Posterior vena cava (tissue), 2 donors: ENCODE data around the gene GRXCR2. TPM values are rescaled to one million over a fixed set of nuclear protein-coding genes. Genes with fewer than 3 reads are reported as not detected.
"Not testable (repeated sequence)": the region's sequence is repeated elsewhere in the genome, so short reads cannot be mapped to it uniquely, and the experiment has no call there.

Experiments used
- DNase-seq: peaks from one replicate; pipeline ENCODE4 v3.0.0-alpha.2; 2020; ENCODE audit warnings: low spot score
- intact Hi-C, 2 donors: fragments of 100-400 bp; cut with DNase I; formaldehyde crosslinking; loops; one replicate each; pipeline versions ENCODE4 v1.14.1 to v1.14.2; 2022 to 2023
- total RNA-seq, 2 donors: library from RNA; stranded (reverse); fragmentation: NEBNext Ultra II Directional; extraction: Animal tissue kit (Norgen Biotek cat#: 25700); gene quantifications; one replicate each; pipeline ENCODE4 v1.2.1, GENCODE V29; 2021
- donor health status: DM: yes; HTN: yes; CAD: no.
- donor health status: DM: yes; HTN: yes; CAD: no.

Gene GRXCR2
- total RNA-seq, 2 donors from 2014 or later: not detected

DNA sequence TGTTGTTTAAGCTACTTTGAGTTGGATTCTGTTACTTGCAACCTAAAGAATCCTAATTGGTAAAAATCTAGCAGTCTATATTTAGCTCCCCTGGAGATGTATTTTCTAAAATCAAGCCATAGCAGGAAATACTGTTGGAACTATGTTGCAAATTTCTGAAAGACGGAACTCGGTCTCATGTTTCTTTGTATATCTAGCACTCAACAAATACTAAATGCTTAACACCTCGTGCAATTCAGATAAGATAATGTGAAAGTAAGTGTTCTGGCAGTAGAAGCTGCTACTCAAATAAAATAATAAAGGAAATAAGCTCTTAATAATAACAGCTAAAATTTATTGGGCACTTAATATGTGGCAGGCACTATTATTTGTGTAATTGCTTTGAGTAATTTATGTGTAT is 26.7 kb downstream of the GRXCR2 start:
- no peak for DNase-seq
- intact Hi-C loops: no loop called here

DNA sequence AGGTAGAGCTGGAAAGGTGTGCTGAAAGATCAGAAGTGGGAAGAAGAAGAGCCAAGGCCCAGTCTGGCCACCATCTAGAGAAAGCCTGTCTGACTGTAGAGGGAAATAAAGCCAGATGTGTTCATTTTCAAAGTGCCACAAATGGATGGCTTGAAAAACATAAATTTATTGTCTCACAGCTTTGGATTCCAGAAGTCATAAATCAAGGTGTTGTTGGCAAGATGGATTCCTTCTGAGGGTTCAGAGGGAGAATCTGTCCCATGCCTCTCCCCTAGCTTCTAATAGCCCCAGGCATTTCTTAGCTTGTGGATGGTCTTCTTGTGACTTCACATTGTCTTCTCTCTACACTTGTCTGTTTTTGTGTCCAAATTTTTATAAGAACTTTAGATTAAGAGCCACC is 31.5 kb downstream of the GRXCR2 start:
- DNase-seq: no peak
- intact Hi-C loops: no loop called here

DNA sequence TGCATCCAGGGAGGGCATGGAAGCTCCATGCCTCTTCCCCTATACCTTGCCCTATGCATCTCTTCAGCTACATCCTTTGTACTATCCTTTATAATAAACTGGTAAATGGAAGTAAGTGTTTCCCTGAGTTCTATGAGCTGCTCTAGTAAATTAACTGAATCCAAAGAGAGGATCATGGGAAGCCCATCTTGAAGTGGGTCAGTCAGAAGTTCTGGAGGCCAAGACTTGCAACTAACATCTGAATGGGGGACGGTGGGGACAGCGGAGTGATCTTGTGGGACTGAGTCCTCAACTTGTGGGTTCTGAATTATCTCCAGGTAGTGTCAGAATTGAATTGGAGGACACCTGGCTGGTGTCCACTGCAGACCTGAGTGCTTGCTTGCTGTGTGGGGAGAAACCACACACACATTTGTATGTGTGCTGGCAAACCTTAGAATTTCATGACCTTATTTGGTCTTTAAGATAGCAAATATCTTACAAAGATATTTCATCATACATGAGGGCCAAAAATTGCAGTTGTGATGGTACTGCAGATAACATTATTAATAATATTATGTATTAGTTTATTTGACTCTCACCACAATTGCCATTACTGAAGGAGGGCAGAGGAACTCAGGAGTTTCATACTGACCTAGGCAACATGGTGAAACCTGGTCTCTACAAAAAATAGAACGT is 32.2 kb downstream of the GRXCR2 start:
- no peak for DNase-seq
- intact Hi-C loops: no loop called here

DNA sequence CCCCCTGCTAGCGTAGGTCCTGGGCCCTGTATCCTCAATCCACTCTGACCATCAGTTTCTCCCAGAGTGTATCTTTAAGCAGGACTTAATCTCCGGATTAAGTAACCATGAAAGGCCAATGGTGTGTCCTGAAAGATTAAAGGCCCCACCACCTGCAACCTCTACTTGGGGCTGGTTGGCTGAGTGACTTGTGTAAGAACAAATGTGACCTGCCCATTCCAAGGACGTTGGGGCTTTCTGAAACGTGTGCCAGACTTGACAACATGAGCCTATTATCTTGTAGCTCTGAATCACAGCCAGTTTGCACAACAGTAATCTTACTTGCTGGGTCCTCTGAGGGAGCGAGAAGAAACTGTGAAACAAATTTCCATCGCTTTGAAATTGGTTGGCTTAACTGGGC is 34.5 kb downstream of the GRXCR2 start:
- DNase-seq: no peak
- intact Hi-C loops: loop anchor here in 1 of 2 donors (10.0 kb wide), 1 partner anchor 227 kb away; no protein-coding TSS in a partner anchor

DNA sequence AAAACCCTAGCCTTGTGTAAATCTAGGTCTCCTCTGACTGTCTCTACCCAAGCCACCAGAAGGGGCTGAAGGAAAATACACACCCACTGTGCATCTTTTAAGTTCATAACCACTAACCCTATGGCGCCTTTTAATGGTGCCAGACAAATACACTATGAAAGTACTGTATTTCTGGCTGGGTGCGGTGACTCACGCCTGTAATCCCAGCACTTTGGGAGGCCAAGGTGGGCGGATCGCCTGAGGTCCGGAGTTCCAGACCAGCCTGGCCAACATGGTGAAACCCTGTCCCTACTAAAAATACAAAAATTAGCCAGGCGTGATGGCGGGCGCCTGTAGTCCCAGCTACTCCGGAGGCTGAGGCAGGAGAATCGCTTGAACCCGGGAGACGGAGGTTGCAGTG is 36.6 kb downstream of the GRXCR2 start:
- not testable (repeated sequence) for DNase-seq
- intact Hi-C loops: loop anchor here in 1 of 2 donors (10.0 kb wide), 1 partner anchor 229 kb away; no protein-coding TSS in a partner anchor

DNA sequence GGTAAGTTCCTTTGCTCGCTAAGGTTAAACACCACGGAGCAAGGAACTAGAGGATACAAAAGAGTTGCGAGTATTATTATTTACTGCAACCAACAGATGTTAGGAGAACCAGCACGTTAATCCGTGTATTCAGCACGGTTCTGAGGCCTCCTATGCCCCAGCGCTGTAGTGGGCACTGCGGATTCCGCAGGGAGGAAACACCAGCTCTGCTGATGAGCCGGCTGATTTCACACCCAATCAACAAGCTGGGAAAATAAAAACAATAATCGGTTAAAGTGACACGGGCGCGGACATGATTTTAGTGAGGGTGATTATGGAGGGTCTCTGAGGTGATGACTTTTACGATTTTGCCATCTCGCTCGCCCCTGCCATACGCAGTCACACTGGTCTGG is 37.0 kb downstream of the GRXCR2 start:
- no peak for DNase-seq
- intact Hi-C loops: loop anchor here in 1 of 2 donors (10.0 kb wide), 1 partner anchor 229 kb away; no protein-coding TSS in a partner anchor

DNA sequence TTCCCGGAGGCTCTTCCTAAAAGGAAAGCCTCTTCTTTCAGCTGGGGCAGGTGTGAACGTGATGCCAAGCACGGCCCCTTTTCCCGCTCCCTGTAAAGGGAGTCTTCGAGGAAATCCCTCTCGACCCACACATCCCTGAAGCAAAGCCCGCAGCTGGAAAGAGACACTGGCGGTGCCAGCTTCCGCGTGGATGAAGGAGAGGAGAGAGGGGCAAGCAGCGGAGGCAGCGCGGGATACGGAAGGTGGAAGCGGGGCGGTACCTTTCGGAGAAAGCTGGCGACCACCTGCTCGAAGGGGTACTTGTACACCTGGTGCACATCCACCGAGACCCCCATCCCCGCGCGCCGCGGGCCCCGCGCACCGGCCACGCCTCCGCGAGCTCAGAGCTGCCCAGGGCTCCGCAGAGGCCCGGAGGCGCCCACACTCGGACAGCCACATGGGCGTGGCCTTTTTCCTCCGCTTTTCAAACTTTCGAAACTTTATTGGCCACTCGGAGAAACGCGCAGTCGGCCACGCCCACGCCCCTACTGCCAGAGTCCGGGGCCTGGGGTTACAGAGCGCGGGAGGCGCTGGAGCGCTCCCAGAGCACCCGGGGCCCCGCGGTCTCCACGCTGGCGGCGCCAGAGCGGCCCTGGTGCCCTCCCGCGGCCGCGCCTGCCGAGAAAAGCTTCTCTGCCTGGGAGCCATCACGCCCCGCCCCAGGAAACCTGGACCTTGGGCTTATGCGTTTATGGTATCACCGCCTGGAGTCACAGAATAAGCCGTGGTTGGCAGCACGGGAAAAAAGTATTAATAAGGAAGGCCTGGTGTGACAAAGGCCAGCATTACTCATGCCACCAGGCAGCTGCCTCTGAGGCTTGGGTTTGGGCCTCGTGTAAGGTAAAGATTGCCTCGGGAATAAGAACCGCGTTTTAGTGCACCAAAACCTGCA is 37.6 kb downstream of the GRXCR2 start, which contains the start of gene PRELID2:
Gene PRELID2, minus strand, starts transcription at position 426 of the 931 bp plus-strand sequence. Its CDS starts 91 bp downstream, at position 335.
- peak; percentile 95 for DNase-seq
- intact Hi-C loops: loop anchor here in 1 of 2 donors (10.0 kb wide), 1 partner anchor 230 kb away; no protein-coding TSS in a partner anchor

DNA sequence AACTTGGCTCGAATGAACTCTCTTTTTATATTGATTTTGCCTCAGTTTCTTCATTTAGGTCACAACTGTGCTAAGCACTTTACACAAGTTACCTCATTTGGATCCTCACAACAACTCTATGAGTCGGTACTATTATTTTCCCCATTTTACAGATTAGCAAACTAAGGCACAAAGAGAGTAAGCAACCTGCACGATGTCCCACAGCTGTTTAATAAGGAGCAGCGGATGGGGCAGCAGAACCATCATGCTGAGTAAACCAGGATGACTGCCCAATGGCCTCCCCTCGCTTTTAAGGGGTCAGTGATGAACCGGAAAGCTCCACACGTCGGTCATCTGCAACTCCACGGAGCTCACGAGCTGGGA is 38.3 kb downstream of the GRXCR2 start:
- no peak for DNase-seq
- intact Hi-C loops: loop anchor here in 1 of 2 donors (10.0 kb wide), 1 partner anchor 230 kb away; no protein-coding TSS in a partner anchor

DNA sequence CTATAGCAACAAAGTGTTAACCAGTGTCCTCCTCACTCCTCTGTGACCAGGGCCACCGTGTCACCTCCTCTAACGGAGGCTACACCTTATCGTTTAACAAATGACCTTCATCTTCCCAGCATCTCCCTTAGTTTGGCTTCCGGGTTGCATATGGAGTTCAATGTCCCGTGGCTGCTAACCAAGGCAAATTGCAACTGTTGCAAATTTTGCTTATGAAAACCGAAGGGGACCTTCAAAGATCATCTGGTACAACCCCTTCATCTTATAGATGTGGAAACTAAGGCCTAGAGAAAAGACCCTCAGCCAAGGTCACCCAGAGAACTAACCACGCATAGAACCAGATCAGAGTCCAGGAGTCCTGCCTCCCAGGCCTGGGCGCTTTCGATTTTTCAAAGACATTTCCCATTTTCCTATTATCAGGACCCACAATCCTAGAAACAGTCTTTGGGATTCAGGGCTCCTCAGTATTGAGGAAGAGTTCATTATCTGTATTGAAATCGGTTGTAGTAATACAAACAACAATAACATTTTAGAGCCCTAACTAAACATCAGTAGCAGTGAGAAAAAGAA is 39.1 kb downstream of the GRXCR2 start:
- no peak for DNase-seq
- intact Hi-C loops: loop anchor here in 1 of 2 donors (10.0 kb wide), 1 partner anchor 231 kb away; no protein-coding TSS in a partner anchor

DNA sequence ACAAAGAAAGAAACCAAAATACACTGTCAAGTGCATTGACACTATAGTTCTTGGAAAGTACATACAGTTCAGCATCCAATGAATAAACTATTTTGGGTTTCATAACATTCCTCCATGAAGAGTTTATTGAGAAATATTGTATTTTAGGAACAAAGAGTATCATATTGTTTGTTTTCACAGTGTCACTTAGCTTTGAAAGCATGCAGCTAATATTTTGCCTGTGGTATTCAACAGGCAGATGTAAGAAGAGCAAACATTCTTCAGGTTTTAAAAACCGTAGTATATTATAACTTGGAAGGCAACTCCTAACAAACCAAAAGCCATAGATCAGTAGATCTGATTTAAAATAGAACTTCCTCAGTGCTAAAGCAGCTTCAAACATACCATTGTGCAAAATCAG is 42.2 kb downstream of the GRXCR2 start:
- intact Hi-C loops: loop anchor here in 1 of 2 donors (10.0 kb wide), 1 partner anchor 234 kb away; no protein-coding TSS in a partner anchor

DNA sequence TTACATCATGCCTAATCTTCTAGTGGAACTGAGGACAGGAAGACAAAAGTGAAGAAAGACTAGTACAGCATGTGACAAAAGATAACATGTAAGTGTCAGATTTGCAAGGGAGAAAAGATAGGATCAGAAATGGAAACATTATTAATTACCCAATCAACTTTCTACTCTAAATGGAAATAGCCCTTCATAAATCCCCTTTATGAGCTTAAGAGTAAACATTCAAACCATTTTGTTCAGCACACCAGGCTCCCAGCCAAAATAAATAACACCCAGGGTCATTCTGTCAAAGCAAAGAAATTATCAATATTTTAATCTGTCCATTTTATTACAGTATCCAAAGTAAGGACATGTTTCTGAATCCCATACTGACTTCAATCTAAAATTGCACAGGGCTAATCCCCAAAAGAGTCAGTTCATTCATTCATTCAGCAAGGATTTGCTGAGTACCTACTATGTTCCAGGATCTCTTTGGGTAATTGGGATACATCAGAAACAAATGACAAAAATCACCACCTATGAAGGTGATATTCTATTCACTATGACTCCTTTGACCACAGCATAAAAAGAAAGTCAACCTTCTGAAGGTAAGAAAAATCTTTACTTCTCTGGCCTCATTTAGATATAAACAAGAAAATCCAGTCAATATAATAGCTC is 43.0 kb downstream of the GRXCR2 start:
- intact Hi-C loops: loop anchor here (5.0 to 10.0 kb wide), 2 partner anchors 235 to 1628 kb away; no protein-coding TSS in a partner anchor
- DNase-seq: no peak

More for the DNA sequence above, 42.2 kb downstream of the GRXCR2 start:
- DNase-seq: no peak

DNA sequence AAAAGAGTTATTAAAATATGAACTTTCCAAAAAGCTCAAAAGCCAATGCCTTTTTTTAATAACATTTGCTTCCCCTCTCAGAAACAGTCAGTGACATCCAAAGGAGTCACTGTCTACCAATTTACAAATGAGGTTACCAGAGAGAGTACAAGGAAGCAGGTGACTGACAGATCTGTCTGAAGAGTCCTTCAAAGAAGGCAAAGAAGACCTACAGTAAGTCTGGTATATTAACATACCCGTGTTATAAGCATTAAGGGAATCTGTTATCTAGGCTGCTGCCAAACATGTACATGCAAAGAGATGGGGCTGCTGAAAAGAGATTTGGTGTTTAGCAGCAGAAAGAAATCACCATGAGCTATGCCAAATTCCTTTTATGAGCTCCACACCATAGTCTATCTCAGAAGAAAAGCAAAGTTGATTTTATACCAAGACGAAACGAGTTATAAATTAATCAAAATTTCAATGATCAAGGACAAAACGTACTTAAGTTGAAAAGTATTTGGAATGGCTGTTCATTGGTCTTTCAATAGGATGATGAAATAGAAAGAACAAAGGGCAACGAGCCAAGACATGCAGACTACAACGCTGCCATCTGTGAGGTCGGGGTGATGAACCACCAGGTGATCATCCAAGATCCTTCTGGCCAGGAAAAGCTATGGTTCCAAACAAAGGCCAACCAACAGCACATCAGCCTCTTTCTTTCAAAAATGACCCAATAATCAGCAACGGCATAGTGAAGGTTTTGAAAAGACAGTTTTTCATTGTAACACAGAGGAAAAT is 45.7 kb downstream of the GRXCR2 start:
- DNase-seq: no peak
- intact Hi-C loops: loop anchor here in 1 of 2 donors (5.0 kb wide), 1 partner anchor 1625 kb away; no protein-coding TSS in a partner anchor

DNA sequence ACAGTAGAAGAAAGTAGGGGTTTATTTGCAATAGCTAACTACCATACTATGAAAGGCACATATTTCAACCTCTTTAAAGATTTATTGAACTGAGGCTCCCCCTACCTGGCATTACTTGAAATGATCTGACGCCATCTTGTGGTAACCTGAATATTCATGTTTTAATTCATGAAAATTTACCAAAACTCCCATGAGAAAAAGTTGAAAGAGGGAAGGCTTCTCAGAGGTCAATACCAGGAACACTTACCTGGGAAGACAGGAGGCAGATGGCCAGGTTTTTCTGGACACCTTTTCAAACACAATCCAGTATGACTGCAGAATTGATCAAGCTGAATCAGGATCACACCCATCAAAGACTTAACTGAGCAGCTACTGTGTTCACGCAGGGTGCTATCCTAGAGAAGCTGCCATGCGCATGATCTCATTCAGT is 47.0 kb downstream of the GRXCR2 start:
- intact Hi-C loops: loop anchor here in 1 of 2 donors (5.0 kb wide), 1 partner anchor 1623 kb away; no protein-coding TSS in a partner anchor
- DNase-seq: no peak

DNA sequence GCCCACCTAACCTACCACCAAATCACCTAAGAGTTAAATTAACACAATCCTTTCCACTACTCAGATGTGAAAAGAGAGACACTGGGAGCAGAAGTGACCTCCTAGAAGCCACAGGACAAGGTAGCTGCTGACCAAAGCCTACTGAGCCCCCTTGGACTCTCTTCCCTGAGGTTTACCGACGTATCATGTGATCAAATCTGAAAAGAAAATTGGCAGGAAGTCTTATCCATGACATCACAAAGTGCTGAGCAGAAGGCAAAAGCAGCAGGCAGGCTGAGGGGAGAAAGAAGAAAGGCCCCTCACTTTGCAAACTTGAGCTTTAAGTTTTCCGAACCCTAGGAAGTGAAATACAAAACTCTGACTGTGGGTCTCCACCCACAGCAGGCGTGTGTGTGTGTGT is 48.8 kb downstream of the GRXCR2 start:
- intact Hi-C loops: no loop called here

DNA sequence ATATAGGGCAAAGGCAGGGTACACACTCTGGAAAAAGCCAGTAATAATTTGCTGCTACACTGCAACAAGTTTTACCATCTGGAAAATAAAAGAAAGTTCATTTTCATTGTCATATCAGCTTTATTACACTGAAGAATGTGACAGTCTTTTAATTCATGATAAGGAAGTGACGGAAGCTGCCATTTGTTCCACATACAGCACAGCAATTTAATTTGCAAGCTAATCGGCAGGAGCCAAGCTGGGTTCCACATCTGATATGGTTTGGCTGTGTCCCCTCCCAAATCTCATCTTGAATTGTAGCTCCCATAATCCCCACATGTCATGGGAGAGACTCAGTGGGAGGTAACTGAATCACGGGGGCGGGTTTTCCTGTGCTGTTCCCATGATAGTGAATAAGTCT is 54.2 kb downstream of the GRXCR2 start:
- intact Hi-C loops: no loop called here
- no peak for DNase-seq

More for the DNA sequence above, 48.8 kb downstream of the GRXCR2 start:
- no peak for DNase-seq

DNA sequence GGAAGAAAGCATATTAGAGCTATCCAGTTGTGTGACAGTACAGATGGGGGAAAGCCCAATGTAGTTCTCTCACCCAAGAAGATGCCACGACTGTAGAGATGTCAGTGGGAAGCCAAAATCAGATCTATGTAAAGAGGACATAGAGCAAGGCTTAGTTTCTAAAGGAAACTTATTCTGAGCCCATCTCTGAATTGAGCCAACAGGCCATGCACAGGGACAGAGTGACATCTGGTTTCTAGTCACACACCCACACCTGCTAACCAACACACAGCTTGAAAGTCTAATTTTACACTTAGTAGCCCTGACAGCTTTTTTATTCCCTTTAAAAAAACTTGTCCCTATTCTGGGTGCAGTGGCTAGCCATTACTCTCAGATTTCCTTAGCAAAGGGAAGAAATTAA is 59.9 kb downstream of the GRXCR2 start:
- intact Hi-C loops: no loop called here
- no peak for DNase-seq

DNA sequence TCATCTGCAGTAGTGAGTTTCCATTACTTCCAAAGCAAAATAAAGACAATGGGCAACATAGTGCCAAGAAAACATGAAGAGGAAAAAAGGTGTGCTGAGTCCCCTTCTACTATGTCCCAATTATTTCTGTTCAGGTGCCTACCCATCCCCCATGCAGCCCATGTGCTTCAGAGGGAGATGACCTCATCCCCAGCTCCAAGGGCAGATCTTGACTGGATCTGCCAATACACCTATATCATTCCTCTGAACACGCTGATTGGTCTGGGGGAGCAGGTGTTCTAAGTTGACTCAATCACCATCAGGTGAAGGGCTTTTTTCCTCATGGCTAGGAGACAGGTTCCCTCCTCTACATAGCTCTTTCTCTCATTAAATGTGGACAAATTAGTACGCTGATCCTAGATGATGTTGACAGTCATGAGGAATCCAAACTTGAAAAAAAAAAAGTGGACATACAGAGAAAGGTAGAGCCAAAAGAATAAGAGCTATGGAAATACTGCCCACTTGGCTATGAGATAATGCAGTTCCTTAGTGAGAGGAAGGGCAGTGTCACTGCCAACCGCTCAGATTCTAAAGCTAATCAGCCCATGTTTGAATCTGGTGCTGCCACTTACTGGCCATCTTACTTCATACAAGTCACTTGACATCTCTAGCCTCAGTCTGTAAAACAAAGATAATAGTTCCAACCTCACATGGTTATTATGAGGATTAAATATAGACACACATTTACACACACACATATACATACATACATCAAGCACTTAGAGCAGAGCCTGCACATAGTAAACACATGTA is 60.8 kb downstream of the GRXCR2 start:
- intact Hi-C loops: no loop called here
- DNase-seq: no peak
